Keratinocyte (primary cell): ENCODE results near the gene CFAP46.

Experiments
- CTCF ChIP-seq, 3 experiments: IDR thresholded peaks in 1 of 3; conservative IDR thresholded peaks in 1 of 3; optimal IDR thresholded peaks in 1 of 3; 2 replicates in 2 of 3; 3 replicates in 1 of 3; pipeline versions ENCODE3 to v1.5.1; 2011; ENCODE audit warnings: low read length in 3 of 3, mild to moderate bottlenecking in 3 of 3, moderate library complexity in 2 of 3, control low read depth in 1 of 3, inconsistent platforms in 1 of 3; ENCODE audit not compliant: insufficient read depth in 2 of 3; ENCODE audit errors: extremely low read depth in 1 of 3
- EZH2 ChIP-seq: IDR thresholded peaks from one replicate; pipeline ENCODE4 v1.6.1; 2012; ENCODE audit warnings: inconsistent platforms, mild to moderate bottlenecking, low read length, moderate library complexity

DNA sequence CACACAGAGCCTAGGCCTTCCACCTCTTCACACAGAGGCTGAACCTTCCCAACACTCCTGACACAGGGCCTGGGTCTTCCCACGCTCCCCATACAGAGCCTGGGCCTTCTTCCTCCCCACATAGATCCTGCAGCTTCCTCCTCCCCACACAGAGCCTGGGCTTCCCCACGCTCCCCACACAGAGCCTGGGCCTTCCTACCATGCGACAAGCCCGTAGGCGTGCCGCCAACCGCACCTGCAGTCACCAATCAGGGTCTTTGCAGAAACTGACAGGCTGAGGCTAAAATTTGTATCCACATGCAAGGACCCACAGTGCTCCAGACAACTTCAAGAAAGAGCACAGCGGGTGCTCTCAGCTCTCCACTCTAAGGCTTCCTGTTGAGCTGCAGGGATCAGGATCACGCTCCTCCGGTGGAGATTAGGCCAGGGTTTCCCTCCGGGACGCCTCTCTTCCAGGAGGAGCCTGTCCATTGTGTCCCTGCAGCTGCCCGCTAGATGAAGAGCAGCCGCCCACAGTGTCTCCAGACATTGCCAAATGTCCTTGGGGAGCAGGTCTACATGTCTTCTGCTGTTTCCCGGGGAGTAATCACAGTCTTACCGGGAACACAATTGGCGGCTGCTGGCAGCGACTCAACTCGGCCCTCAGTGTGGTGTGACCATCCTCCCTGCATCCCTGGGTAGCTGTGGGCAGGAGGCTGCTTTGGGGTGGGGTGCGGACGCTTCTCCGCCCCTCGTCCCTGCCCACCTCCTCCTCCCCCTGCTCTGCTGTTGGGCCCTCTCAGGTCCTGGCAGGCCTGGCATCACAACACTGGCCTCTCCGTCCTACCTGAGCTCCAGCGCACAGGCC is 9.7 kb downstream of the CFAP46 start:
- TF ChIP-seq CTCF (optimal IDR thresholded peaks at IDR 0.05 in 1 of 3, IDR thresholded peaks at IDR 0.05 in 1 of 3, conservative IDR thresholded peaks at IDR 0.05 in 1 of 3; ENCODE audit: extremely low read depth in 1 of 3, insufficient read depth in 2 of 3, low read length in 3 of 3) = no peak
- no peak for TF ChIP-seq EZH2
